ENCODE results near the gene EIF6.

- TF ChIP-seq CTCF (IDR thresholded peaks at IDR 0.05) (no peak), EZH2 (IDR thresholded peaks at IDR 0.05; ENCODE audit: borderline replicate concordance, insufficient read depth, low read depth, low read length, poor library complexity, severe bottlenecking) (no peak)
Observed at GRCh38 chr20:35327074-35327976, 42.8 kb upstream of the EIF6 start.

Measured in B cell (primary cell).